Prostate gland (tissue), 2 donors: ENCODE data around the gene SND1. TPM values are rescaled to one million over a fixed set of nuclear protein-coding genes. Genes with fewer than 3 reads are reported as not detected.
A peak's percentile ranks its signal among the peaks of the same experiment; 100 is the strongest.

Experiments
- DNase-seq: peaks from one replicate; pipeline ENCODE4 v3.0.0-alpha.2; 2019; ENCODE audit warnings: low spot score
- H3K27ac ChIP-seq, 2 donors: fragments of 200-600 bp; sonication (generic); 2 replicates each; pipeline ENCODE4 v1.5.1; 2017 to 2019
- H3K27me3 ChIP-seq: fragments of 200-600 bp; sonication (generic); replicated peaks from 2 replicates; pipeline ENCODE4 v1.5.1; 2019; ENCODE audit not compliant: insufficient read depth
- H3K36me3 ChIP-seq, 2 donors: fragments of 200-600 bp; sonication (generic); 1 replicate in 1 of 2; 2 replicates in 1 of 2; pipeline versions ENCODE4 v1.5.1 to v1.8.1; 2017 to 2019
- H3K4me1 ChIP-seq: fragments of 200-600 bp; sonication (generic); replicated peaks from 2 replicates; pipeline ENCODE4 v1.5.1; 2019
- H3K4me3 ChIP-seq, 2 donors: fragments of 200-600 bp; sonication (generic); 2 replicates each; pipeline ENCODE4 v1.5.1; 2017 to 2019
- H3K9me3 ChIP-seq: fragments of 200-600 bp; sonication (generic); 2 replicates; pipeline ENCODE4 v1.5.1; 2017
- POLR2A ChIP-seq: fragments of 450-650 bp; IDR thresholded peaks from one replicate; pipeline ENCODE4 v1.6.1; 2016; ENCODE audit warnings: antibody characterized with exemption, mild to moderate bottlenecking
- POLR2AphosphoS5 ChIP-seq: sonication (generic); formaldehyde crosslinking; IDR thresholded peaks from one replicate; pipeline ENCODE4 v1.6.1; 2017; ENCODE audit warnings: antibody characterized with exemption
- WGBS: methylation state at CpG from one replicate; pipeline ENCODE4 v1.1.5; 2018; 5-methylcytosine and 5-hydroxymethylcytosine counted together
- intact Hi-C: fragments of 100-400 bp; cut with DNase I; formaldehyde crosslinking; loops from one replicate; pipeline ENCODE4 v1.14.2; 2022
- total RNA-seq, 2 donors: library from RNA; depleted of rRNA; stranded (reverse); fragments of >200 nt; gene quantifications; one replicate each; pipeline ENCODE4 v1.1.0, GENCODE V29; 2016
- TF ChIP-seq, protein P1 (sequence below), 4 experiments: fragments of 200-600 bp in 2 of 4; fragments of 450-650 bp in 2 of 4; sonication (generic) in 2 of 4; IDR thresholded peaks; 1 replicate in 3 of 4; 2 replicates in 1 of 4; pipeline ENCODE4 v1.5.1; 2016 to 2019; ENCODE audit warnings: antibody characterized with exemption in 4 of 4, mild to moderate bottlenecking in 2 of 4, moderate library complexity in 2 of 4

The SND1 gene
- total RNA-seq, 2 donors from 2014 or later: 175 to 190 TPM

DNA sequence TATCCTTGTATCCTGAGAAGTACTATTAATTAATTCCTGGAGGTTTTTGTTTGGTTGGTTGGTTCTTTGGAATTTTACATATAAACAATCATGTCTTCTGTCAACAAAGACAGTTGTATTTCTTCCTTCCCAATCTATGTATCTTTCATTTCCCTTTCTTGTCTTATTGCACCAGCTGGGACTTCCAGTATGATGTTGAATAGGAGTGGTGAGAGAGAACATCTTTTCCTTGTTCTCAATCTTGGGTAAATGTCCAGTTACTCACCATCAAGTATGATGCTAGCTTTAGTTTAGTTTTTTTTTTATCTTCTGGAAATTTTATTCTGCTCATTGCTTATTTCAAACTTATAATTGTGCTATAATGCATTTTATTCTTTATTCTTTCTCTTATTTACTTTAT lies 26.7 kb upstream of the SND1 start:
- DNase-seq: no peak
- no peaks in the 10 kb centered on the region for H3K4me1 ChIP-seq
- H3K27ac ChIP-seq: no peak overlapping the region
- H3K27me3 ChIP-seq: no peaks in the 10 kb centered on the region
- no peak overlapping the region for H3K4me3 ChIP-seq
- intact Hi-C loops: no loop called here
- TF ChIP-seq, protein P1, sequence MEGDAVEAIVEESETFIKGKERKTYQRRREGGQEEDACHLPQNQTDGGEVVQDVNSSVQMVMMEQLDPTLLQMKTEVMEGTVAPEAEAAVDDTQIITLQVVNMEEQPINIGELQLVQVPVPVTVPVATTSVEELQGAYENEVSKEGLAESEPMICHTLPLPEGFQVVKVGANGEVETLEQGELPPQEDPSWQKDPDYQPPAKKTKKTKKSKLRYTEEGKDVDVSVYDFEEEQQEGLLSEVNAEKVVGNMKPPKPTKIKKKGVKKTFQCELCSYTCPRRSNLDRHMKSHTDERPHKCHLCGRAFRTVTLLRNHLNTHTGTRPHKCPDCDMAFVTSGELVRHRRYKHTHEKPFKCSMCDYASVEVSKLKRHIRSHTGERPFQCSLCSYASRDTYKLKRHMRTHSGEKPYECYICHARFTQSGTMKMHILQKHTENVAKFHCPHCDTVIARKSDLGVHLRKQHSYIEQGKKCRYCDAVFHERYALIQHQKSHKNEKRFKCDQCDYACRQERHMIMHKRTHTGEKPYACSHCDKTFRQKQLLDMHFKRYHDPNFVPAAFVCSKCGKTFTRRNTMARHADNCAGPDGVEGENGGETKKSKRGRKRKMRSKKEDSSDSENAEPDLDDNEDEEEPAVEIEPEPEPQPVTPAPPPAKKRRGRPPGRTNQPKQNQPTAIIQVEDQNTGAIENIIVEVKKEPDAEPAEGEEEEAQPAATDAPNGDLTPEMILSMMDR (IDR thresholded peaks at IDR 0.05): no peak
- TF ChIP-seq POLR2A (no peak), POLR2AphosphoS5 (no peak)
- H3K9me3 ChIP-seq: no peaks in the 10 kb centered on the region
- no peaks in the 10 kb centered on the region for H3K36me3 ChIP-seq

DNA sequence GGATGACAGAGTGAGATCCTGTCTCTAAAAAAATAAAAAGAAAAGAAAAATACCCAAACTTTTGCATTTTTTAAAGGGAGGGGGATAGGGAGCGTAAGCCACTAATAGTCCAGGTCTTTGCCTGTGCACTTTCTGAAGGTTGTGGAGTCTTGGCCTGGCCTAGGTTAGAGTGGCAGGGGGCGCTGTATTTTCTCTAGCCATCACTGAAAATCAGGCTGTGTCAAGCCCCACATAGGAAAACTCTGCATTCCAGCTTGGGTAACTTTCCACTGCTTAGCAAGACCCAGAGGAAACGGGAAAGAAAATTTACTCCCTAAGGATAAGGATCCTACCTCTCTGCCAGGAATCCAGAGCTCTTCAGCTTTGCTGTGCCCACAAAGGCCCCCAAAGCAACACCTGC lies 23.5 kb upstream of the SND1 start:
- intact Hi-C loops: no loop called here
- Histone ChIP-seq H3K36me3 (no peaks in the 10 kb centered on the region), H3K9me3 (no peaks in the 10 kb centered on the region), H3K27me3 (no peaks in the 10 kb centered on the region), H3K4me3 (no peak overlapping the region), H3K27ac (no peak overlapping the region), H3K4me1 (no peaks in the 10 kb centered on the region)
- WGBS: 65% methylated on average over 3 of the region's 3 CpGs
- no peak for DNase-seq
- no peak for TF ChIP-seq POLR2A
- TF ChIP-seq POLR2AphosphoS5: no peak
- TF ChIP-seq, protein P1 (IDR thresholded peaks at IDR 0.05): no peak

DNA sequence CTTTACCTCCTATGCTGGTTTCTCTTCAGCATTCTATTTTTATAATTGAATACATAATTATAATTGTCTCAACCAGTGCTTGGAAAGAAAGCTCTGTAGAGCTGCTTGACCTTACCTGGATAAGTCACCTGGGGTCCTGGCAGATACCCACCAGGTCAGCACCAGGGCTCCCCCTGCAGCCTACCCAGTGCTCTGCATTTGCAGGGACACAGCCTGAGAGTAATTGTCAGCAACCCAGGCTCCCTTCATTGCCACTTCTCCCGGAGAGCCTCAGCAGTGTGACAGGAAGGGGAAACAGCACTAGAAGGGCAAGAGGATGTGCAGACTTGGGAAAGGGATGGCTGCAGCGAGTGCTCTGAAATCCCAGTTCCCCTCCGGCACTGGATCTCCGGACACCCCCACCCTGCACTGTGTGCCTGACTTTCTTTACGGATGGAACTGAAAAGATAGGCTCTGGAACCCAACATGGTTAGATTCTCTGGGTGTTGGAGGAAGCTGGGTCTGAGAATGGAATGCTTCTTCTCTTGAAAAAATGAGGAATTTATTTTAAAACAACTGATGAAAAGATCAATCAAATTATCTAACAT lies 22.6 kb upstream of the SND1 start:
- H3K9me3 ChIP-seq: no peaks in the 10 kb centered on the region
- intact Hi-C loops: no loop called here
- H3K27me3 ChIP-seq: no peaks in the 10 kb centered on the region
- no peak overlapping the region for H3K4me3 ChIP-seq
- no peaks in the 10 kb centered on the region for H3K36me3 ChIP-seq
- whole genome bisulfite sequencing: 18% methylated on average over 5 of the region's 5 CpGs
- no peaks in the 10 kb centered on the region for H3K4me1 ChIP-seq
- no peak overlapping the region for H3K27ac ChIP-seq
- no peak for DNase-seq
- no peak for TF ChIP-seq POLR2A
- TF ChIP-seq, protein P1 (IDR thresholded peaks at IDR 0.05): peak in 1 of 4 experiments; percentile 19
- no peak for TF ChIP-seq POLR2AphosphoS5

DNA sequence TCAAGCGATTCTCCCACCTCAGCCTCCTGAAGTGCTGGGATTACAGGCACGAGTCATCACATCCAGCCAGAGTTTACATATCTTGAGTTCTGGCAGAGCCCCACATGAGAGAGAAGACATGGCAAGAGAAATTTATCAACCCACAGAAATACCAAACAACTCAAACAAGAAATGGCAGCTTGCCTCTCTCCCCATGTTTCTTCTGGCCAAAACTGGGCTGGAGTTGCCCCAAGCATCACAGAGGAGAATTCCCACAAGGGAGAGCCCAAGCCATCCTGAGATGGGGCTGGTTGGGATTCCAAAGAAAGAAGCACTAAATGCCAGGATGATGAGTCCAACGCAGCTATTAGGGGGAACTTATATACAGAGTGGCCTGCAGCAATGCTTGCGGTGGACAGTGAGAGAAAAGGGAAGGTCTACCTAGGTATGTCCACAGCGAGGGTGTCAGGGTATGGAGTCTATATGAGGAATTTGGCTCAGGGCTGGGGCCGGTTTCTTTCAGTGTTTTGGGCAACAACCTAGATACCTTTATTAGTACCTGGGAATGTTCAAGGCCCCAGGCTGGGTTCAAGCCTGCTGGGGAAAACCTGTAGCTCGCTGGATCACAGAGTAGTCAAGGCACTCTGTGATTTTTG lies 19.6 kb upstream of the SND1 start:
- Histone ChIP-seq H3K27me3 (no peaks in the 10 kb centered on the region), H3K9me3 (no peaks in the 10 kb centered on the region), H3K27ac (no peak overlapping the region), H3K4me3 (no peak overlapping the region), H3K36me3 (no peaks in the 10 kb centered on the region), H3K4me1 (no peaks in the 10 kb centered on the region)
- WGBS: 68% methylated on average over 7 of the region's 7 CpGs
- intact Hi-C loops: no loop called here
- no peak for DNase-seq
- TF ChIP-seq POLR2AphosphoS5 (no peak), POLR2A (no peak)
- TF ChIP-seq, protein P1 (IDR thresholded peaks at IDR 0.05): no peak

DNA sequence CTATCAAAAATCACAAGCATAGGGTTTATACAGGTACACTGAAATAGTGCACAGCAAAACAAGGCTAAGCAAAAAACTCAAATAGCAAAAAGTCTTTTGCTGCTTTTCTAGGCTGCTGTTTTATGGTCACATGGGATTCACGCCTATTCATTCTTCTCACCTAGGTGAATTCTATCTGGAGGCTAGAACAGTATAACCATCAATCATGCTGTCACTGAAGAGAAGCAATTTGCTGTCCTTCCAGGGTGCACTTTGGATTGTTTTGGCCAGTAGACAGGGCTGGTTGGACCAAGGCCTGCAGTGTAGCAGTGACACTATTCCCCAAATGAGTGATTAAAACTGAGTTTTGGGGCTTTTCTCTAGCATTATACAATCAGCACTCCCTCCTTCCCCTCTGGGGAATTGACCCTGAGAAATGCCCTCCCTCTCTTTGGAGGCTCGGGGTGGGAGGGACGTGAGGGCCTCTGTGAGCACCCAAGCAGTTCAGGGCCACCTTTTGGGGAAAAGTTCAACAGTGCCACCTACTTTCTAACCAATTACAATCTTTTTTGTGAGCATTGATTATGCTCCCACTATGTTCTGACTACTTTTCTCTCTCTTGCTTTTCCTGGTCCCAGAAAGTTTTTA lies 16.2 kb upstream of the SND1 start:
- 48% methylated on average over 3 of the region's 3 CpGs for WGBS
- TF ChIP-seq POLR2A (no peak), POLR2AphosphoS5 (no peak)
- TF ChIP-seq, protein P1 (IDR thresholded peaks at IDR 0.05): no peak
- Histone ChIP-seq H3K27ac (no peak overlapping the region), H3K9me3 (no peaks in the 10 kb centered on the region), H3K4me3 (no peak overlapping the region), H3K4me1 (no peaks in the 10 kb centered on the region), H3K27me3 (no peaks in the 10 kb centered on the region), H3K36me3 (no peaks in the 10 kb centered on the region)
- intact Hi-C loops: no loop called here
- no peak for DNase-seq
